Panc1 (cell line): ENCODE data around the gene RBMS1. TPM values are rescaled to one million over a fixed set of nuclear protein-coding genes. Genes with fewer than 3 reads are reported as not detected.

ENCODE experiments used
- ATAC-seq: fragments of 200-7000 bp; cut with Tn5 transposase; 2 replicates; pipeline ENCODE4 v1.9.1; 2020; ENCODE audit warnings: mild to moderate bottlenecking, moderate library complexity
- BruUV-seq: library from RNA; stranded (reverse); fragments of 400-500 nt; replicated peaks from 2 replicates; lab custom pipeline; 2021; lab: Mats Ljungman, UMichigan
- CTCF ChIA-PET: fragments of 300-600 bp; sonication (Branson Sonifier 250); formaldehyde crosslinking; loops from one replicate; lab custom pipeline; 2022; ENCODE audit warnings: antibody characterized with exemption; lab: Charles Lee
- POLR2A ChIA-PET: fragments of 300-600 bp; sonication (Branson Sonifier 250); formaldehyde crosslinking; loops from one replicate; lab custom pipeline; 2022; ENCODE audit warnings: antibody characterized with exemption; lab: Charles Lee
- DNase-seq: peaks from one replicate; pipeline ENCODE4 v3.0.0-alpha.2; 2010; ENCODE audit warnings: low read depth, low spot score
- H3K27ac ChIP-seq: 2 replicates; pipeline ENCODE4 v1.5.1; 2011; ENCODE audit warnings: mild to moderate bottlenecking, low read length, inconsistent platforms
- H3K27me3 ChIP-seq: fragments of 200-500 bp; sonication (Bioruptor generic); 2 replicates; pipeline ENCODE4 v1.6.0; 2014; ENCODE audit warnings: low read length, inconsistent platforms; ENCODE audit not compliant: control insufficient read depth, insufficient read depth
- H3K36me3 ChIP-seq: fragments of 200-500 bp; sonication (Bioruptor generic); 2 replicates; pipeline ENCODE4 v1.5.1; 2014; ENCODE audit warnings: inconsistent platforms, mild to moderate bottlenecking, low read length, moderate library complexity; ENCODE audit not compliant: control insufficient read depth, insufficient read depth
- H3K4me1 ChIP-seq: 2 replicates; pipeline ENCODE4 v1.5.1; 2011; ENCODE audit warnings: inconsistent platforms, mild to moderate bottlenecking, low read length, moderate library complexity; ENCODE audit not compliant: control insufficient read depth, insufficient read depth
- H3K4me3 ChIP-seq, 2 experiments: 2 replicates each; pipeline ENCODE4 v1.5.1; 2011 to 2012; ENCODE audit warnings: low read depth in 2 of 2, low read length in 2 of 2, mild to moderate bottlenecking in 2 of 2, inconsistent platforms in 1 of 2, moderate library complexity in 1 of 2
- H3K9me3 ChIP-seq: fragments of 200-500 bp; sonication (Bioruptor generic); 2 replicates; pipeline ENCODE4 v1.5.1; 2014; ENCODE audit warnings: low read depth, mild to moderate bottlenecking, inconsistent platforms, low read length, moderate library complexity; ENCODE audit not compliant: control insufficient read depth, insufficient read depth
- CTCF ChIP-seq: fragments of 450-650 bp; IDR thresholded peaks from 2 replicates; pipeline ENCODE4 v1.5.1; 2017; ENCODE audit warnings: mild to moderate bottlenecking
- POLR2AphosphoS5 ChIP-seq: IDR thresholded peaks from 2 replicates; pipeline ENCODE4 v1.6.1; 2012; ENCODE audit warnings: mild to moderate bottlenecking, low read depth, low read length, moderate library complexity
- REST ChIP-seq, 2 experiments: IDR thresholded peaks; 2 replicates each; pipeline ENCODE4 v1.6.1; 2011 to 2012; ENCODE audit warnings: low read depth in 2 of 2, control low read depth in 1 of 2, low read length in 1 of 2, mild to moderate bottlenecking in 1 of 2, moderate library complexity in 1 of 2; ENCODE audit not compliant: insufficient read depth in 1 of 2
- SIN3A ChIP-seq: IDR thresholded peaks from 2 replicates; pipeline ENCODE4 v1.6.1; 2012; ENCODE audit warnings: low read depth, mild to moderate bottlenecking, low read length, moderate library complexity, borderline replicate concordance; ENCODE audit not compliant: insufficient read depth
- TCF7L2 ChIP-seq: IDR thresholded peaks from 2 replicates; pipeline ENCODE4 v1.6.1; 2011; ENCODE audit warnings: mild to moderate bottlenecking, low read depth, low read length, inconsistent platforms
- in situ Hi-C: cut with HindIII; loops from 2 replicates; pipeline ENCODE4 v1.10.0; 2016; ENCODE audit warnings: low sequenced_read_pairs, low pct_unique_long_range_greater_than_20kb
- intact Hi-C: fragments of 100-400 bp; cut with micrococcal nuclease; formaldehyde crosslinking; loops from one replicate; pipeline ENCODE4 v1.10.0; 2022; ENCODE audit not compliant: unreplicated experiment
- total RNA-seq: library from RNA; stranded (reverse); gene quantifications from one replicate; pipeline ENCODE4 v1.2.1, GENCODE V29; 2021; ENCODE audit not compliant: unreplicated experiment

The RBMS1 gene
- total RNA-seq, 1 experiment from 2014 or later: 67.0 TPM

GRCh38 chr2:160242893-160243564 is 250.6 kb downstream of the RBMS1 start:
- Histone ChIP-seq H3K4me3 (no peak overlapping the region), H3K9me3 (no peaks in the 10 kb centered on the region), H3K27ac (peak overlapping the region; percentile 84; the same call in 1 of the 2 replicates), H3K36me3 (no peaks in the 10 kb centered on the region), H3K27me3 (no peaks in the 10 kb centered on the region), H3K4me1 (peaks cover 27% of the 10 kb centered on the region)
- DNase-seq (no peak), ATAC-seq (no peak)
- intact Hi-C loops: no loop called here
- CTCF ChIA-PET: no interaction called here
- POLR2A ChIA-PET: interaction anchor here (0.6 kb wide), 1 partner anchor 167 kb away, joined by 3 read pairs; no protein-coding TSS in a partner anchor
- no peak for TF ChIP-seq CTCF
- no peak for TF ChIP-seq REST (IDR thresholded peaks at IDR 0.05; ENCODE audit: insufficient read depth in 1 of 2, low read depth in 2 of 2, low read length in 1 of 2)
- no peak for TF ChIP-seq POLR2AphosphoS5
- TF ChIP-seq TCF7L2: no peak
- no peak for TF ChIP-seq SIN3A
- no TSS peak for BruUV-seq
- in situ Hi-C loops: no loop called here

- DNase-seq (peak; percentile 52), ATAC-seq (peak; percentile 79)
- CTCF ChIA-PET: interaction anchor here (0.7 to 0.8 kb wide), 2 partner anchors 252 to 821 kb away, joined by 3 to 4 read pairs; no protein-coding TSS in a partner anchor
- in situ Hi-C loops: no loop called here
- POLR2A ChIA-PET: no interaction called here
- Histone ChIP-seq H3K27ac (peak overlapping the region; percentile 84), H3K27me3 (no peaks in the 10 kb centered on the region), H3K36me3 (no peaks in the 10 kb centered on the region), H3K4me1 (peaks cover 27% of the 10 kb centered on the region), H3K9me3 (no peaks in the 10 kb centered on the region), H3K4me3 (no peak overlapping the region)
- no TSS peak for BruUV-seq
- no peak for TF ChIP-seq REST (IDR thresholded peaks at IDR 0.05; ENCODE audit: insufficient read depth in 1 of 2, low read depth in 2 of 2, low read length in 1 of 2)
- peak; percentile 21; the same call in 1 of the 2 replicates for TF ChIP-seq POLR2AphosphoS5
- 0 out of 2 replicates have a peak, but pooled peaks have one; percentile 1 for TF ChIP-seq CTCF
- intact Hi-C loops: no loop called here
Measured at GRCh38 chr2:160241251-160242137, 252.1 kb downstream of the RBMS1 start.
